Epithelial cell of proximal tubule (primary cell): ENCODE data around the gene LYRM4. TPM values are rescaled to one million over a fixed set of nuclear protein-coding genes. Genes with fewer than 3 reads are reported as not detected.

ENCODE experiments used
- DNase-seq: peaks from one replicate; pipeline ENCODE4 v3.0.0-alpha.2; 2011; ENCODE audit warnings: low read depth
- H3K4me3 ChIP-seq: 2 replicates; pipeline ENCODE4 v1.5.1; 2011; ENCODE audit warnings: low read depth, mild to moderate bottlenecking, low read length
- total RNA-seq: library from RNA; depleted of rRNA; stranded (reverse); fragments of >200 nt; gene quantifications from 2 replicates; pipeline ENCODE4 v1.2.3, GENCODE V29; 2015
- TF ChIP-seq, protein P1 (sequence below): conservative IDR thresholded peaks from 2 replicates; pipeline ENCODE4 v1.5.1; 2012; ENCODE audit warnings: low read depth, mild to moderate bottlenecking, low read length

LYRM4 gene
- 17.8 and 30.7 TPM in 2 replicates for total RNA-seq

DNA sequence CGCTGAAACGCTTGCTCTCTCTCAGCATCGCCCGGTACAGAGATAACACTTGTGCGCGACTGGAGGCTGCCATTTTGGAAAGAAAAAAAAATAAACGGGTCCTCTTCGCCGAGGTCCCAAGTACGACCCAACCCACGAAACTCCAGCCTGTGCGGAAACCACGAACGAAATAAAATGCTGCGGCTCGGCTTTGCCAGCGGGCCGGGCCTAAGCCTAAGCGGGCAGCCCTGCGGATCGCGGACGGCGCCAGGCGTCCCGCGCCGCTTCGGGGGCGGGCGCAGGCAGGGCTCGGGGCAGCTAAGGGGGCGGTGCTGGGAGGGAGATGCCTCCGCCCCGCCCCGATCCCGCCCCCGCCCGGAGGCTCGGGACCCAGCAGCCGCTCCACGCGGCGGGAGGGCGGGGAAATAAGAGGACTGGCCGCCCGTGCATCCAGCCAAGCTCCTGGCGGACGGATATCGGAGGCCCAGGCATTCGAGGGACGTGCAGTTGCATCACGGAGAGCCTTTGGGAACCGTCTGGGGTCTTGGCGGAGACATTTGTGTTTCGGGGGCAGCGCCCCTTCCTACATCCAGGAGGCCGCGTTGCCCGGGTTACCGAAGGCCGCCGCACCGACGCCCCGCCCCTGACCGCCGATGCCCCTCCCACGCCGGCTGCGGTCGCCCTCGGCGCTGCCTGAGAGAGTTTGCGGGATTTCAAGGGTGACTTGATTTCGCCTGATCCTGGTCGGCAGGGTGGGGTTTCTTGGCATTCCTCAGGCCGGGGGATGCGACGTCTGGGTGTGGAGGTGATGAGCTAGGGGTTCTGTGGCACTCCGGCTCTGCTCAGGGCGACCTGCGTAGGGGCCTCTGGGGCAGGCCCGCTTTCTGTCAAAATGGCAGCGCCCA, at the start of gene LYRM4, which contains the start of gene FARS2:
Gene LYRM4, minus strand, starts transcription at position 290 of the 884 bp plus-strand sequence. Its CDS starts 217 bp downstream, at position 73.
Gene FARS2, plus strand, starts transcription at position 853 of the 884 bp plus-strand sequence.
- TF ChIP-seq, protein P1, sequence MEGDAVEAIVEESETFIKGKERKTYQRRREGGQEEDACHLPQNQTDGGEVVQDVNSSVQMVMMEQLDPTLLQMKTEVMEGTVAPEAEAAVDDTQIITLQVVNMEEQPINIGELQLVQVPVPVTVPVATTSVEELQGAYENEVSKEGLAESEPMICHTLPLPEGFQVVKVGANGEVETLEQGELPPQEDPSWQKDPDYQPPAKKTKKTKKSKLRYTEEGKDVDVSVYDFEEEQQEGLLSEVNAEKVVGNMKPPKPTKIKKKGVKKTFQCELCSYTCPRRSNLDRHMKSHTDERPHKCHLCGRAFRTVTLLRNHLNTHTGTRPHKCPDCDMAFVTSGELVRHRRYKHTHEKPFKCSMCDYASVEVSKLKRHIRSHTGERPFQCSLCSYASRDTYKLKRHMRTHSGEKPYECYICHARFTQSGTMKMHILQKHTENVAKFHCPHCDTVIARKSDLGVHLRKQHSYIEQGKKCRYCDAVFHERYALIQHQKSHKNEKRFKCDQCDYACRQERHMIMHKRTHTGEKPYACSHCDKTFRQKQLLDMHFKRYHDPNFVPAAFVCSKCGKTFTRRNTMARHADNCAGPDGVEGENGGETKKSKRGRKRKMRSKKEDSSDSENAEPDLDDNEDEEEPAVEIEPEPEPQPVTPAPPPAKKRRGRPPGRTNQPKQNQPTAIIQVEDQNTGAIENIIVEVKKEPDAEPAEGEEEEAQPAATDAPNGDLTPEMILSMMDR = peak; percentile 37
- H3K4me3 ChIP-seq = peak within 1 kb of the TSS; percentile 84
- DNase-seq = no peak

DNA sequence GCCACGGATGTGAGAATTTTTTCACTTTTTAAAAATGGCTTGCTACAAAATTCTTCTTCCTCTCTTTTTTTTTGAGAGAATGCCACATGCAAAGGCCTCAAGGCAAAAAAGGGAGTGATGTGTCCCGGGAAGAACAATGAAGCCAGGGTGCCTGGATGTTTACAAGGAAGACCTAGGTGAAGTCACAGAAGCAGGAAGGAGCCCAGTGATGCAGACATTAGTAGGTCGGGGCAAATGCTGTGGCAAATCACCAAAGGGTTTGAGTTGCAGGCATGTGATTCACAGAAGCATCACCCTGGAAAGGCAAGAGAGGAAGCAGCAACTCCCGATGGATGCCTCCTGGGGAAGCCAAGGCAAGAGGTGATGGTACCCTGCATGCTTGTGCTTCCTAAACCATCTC, 47.3 kb upstream of the LYRM4 start:
- H3K4me3 ChIP-seq = no peak overlapping the region
- DNase-seq = no peak
- TF ChIP-seq, protein P1 = no peak

DNA sequence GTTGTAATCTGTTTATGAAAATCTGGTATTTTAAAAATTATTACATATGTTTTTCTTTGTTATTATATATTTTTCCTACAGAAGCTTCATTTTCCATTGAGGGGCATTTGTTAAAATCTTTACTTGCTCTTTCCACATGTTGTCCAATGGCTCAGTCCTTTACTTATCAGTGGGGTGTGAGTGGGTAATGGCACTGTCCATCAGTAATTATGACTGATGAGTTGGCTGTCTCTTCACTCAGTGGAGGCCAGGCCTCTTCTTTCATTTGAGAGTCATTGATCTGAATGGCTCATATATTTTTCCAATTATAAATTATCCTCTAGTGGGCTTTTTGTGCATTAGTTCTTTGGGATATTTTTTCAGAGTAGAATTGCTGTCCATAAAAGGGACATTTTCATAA, 46.3 kb upstream of the LYRM4 start:
- TF ChIP-seq, protein P1 = no peak
- no peak overlapping the region for H3K4me3 ChIP-seq

DNA sequence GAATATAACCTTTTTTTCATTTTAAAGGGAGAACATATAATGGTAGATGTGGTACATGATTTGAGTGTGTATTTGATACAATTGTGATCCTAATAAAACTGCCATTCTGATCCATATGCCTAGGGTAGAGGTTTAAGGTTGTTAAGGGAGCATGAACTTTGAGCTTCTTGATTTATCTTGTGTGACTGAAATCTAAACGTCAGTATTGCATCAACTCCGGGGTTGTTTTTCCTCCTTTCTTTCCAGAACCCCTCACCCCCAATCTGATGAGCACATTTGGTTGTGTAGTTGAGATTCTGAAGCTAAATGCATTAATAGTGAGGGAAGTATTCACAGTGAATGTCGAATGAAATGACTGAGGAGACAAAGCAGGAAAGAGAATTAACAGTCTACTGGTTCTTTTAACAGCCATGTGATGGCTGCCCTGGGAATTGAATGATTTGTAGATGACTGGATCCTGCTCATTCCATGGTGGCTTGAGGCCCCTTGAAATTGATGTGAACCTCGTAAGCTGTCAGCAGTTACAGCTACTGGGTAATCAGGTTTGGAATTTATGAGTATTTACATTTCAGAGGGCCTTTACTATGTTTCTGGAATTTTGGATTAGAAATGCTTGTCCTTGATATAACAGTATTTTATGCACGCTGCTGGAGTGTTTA, 45.3 kb upstream of the LYRM4 start:
- no peak for DNase-seq
- TF ChIP-seq, protein P1 = no peak
- no peak overlapping the region for H3K4me3 ChIP-seq

More for the DNA sequence above, 46.3 kb upstream of the LYRM4 start:
- no peak for DNase-seq

DNA sequence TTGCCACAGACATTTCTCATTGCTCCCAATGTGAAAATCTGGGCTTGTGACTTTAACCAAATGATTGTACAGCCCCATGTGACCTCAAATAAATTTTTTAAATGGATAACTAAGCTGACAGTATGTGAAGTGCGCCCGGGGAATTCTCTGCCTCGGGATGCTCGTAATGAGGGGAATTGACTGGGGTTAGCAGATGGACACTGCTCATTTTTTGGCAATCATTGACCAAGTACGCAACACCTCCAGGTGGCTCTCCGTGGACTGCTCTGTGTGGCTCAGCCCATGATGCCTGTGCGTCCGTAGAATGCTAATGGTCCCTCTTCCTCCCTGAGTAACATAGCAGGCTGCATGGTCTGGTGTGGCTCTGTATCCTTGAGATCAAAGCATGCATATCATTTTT, 42.9 kb upstream of the LYRM4 start:
- TF ChIP-seq, protein P1 = no peak
- peak; percentile 53 for DNase-seq
- H3K4me3 ChIP-seq = peak overlapping the region; percentile 31

DNA sequence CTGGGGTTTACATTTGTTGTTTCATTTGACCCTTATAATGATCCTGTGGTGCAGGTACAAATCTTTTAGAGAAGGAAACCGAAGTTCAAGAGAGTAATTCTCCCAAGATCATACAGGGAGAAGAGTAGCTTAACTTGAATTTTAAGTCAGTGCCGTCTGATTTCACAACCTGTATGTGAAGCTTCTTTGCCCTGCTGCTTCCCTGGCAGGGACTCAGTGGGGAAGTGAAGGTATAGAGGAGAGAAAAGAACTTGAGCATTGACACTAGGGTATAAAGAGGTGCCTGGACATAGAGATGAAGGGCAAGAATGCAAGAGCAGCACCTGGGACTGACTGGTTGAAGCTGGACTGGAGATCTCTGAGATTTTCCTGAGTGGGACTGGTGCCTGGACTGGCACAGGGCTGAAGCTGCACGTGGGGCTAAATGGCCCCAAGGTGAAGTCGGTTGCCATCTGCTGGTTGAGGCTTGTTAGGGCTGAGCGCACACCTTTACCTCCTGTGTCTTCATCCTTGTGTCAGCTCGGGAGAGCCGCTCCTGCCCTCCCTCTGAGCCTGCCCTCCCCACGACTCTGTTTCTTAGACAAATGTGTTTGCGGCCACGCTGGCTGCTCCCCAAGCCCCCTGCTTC, 42.4 kb upstream of the LYRM4 start:
- peak overlapping the region; percentile 31 for H3K4me3 ChIP-seq
- TF ChIP-seq, protein P1 = peak; percentile 84
- peak; percentile 37 for DNase-seq
